HepG2 (cell line): ENCODE results near the gene JAG1. TPM values are rescaled to one million over a fixed set of nuclear protein-coding genes. Genes with fewer than 3 reads are reported as not detected.

Experiments
- ATAC-seq: fragments of 200-7000 bp; cut with Tn5 transposase; 3 replicates; pipeline ENCODE4 v1.9.1; 2020; ENCODE audit warnings: mild to moderate bottlenecking, moderate library complexity
- BruUV-seq: library from RNA; stranded (reverse); fragments of 400-500 nt; replicated peaks from 2 replicates; lab custom pipeline; 2021; lab: Mats Ljungman, UMichigan
- CTCF ChIA-PET: fragments of 300-600 bp; formaldehyde crosslinking; extraction: SDS; loops from one replicate; lab custom pipeline; 2021; ENCODE audit warnings: low total read pairs, inconsistent platforms, low intra/inter-chr PET ratio; lab: Yijun Ruan, JAX
- POLR2A ChIA-PET: fragments of 350-600 bp; sonication (Branson Sonifier 250); formaldehyde crosslinking; loops from one replicate; lab custom pipeline; 2020; ENCODE audit warnings: antibody characterized with exemption, inconsistent platforms; lab: Yijun Ruan, JAX
- DNase-seq: peaks from one replicate; pipeline ENCODE4 v3.0.0-alpha.2; 2015; ENCODE audit warnings: low spot score
- FAIRE-seq: peaks from 3 replicates; lab custom pipeline; 2011; peaks lifted over from hg19 to GRCh38; lab: Jason Lieb, UNC
- H2AFZ ChIP-seq: one replicate; pipeline ENCODE4 v1.6.1; 2011; ENCODE audit warnings: low read length, inconsistent platforms
- H3K27ac ChIP-seq: fragments of 300-600 bp; 3 replicates; pipeline ENCODE4 v1.8.0; 2011; ENCODE audit warnings: mixed run types, mild to moderate bottlenecking, mixed read lengths, low read length, inconsistent platforms; ENCODE audit not compliant: insufficient read depth; ENCODE audit errors: extremely low read length
- H3K27me3 ChIP-seq, 2 experiments: fragments of 200-600 bp in 1 of 2; 2 replicates in 1 of 2; 3 replicates in 1 of 2; pipeline versions ENCODE4 v1.6.0 to v1.8.0; 2011; ENCODE audit warnings: low read length in 2 of 2, mild to moderate bottlenecking in 2 of 2, moderate library complexity in 2 of 2, inconsistent platforms in 1 of 2; ENCODE audit not compliant: insufficient read depth in 2 of 2, control insufficient read depth in 1 of 2
- H3K36me3 ChIP-seq, 2 experiments: fragments of 200-600 bp in 1 of 2; replicated peaks in 1 of 2; 2 replicates in 1 of 2; 3 replicates in 1 of 2; pipeline versions ENCODE4 v1.5.1 to v1.8.0; 2011; ENCODE audit warnings: low read length in 2 of 2, inconsistent platforms in 1 of 2; ENCODE audit not compliant: insufficient read depth in 2 of 2, control insufficient read depth in 1 of 2
- H3K4me1 ChIP-seq: 2 replicates; pipeline ENCODE4 v1.5.1; 2012; ENCODE audit warnings: low read length, inconsistent platforms; ENCODE audit not compliant: insufficient read depth
- H3K4me2 ChIP-seq: 2 replicates; pipeline ENCODE4 v1.6.0; 2011; ENCODE audit warnings: low read depth, low read length, inconsistent platforms
- H3K4me3 ChIP-seq, 3 experiments: fragments of 200-600 bp in 1 of 3; sonication (generic), shearing (Covaris generic) in 1 of 3; replicated peaks in 1 of 3; 2 replicates each; pipeline ENCODE4 v1.5.1; 2011 to 2016; ENCODE audit warnings: low read length in 3 of 3, inconsistent platforms in 2 of 3, low read depth in 2 of 3, mild to moderate bottlenecking in 2 of 3, control low read depth in 1 of 3, mixed read lengths in 1 of 3; ENCODE audit not compliant: insufficient read depth in 1 of 3
- H3K79me2 ChIP-seq: one replicate; pipeline ENCODE4 v1.6.1; 2011; ENCODE audit warnings: low read length, inconsistent platforms; ENCODE audit not compliant: insufficient read depth
- H3K9ac ChIP-seq: 2 replicates; pipeline ENCODE4 v1.6.0; 2011; ENCODE audit warnings: mild to moderate bottlenecking, low read depth, low read length, inconsistent platforms; ENCODE audit not compliant: insufficient read depth
- H3K9me3 ChIP-seq: 2 replicates; pipeline ENCODE4 v1.5.1; 2012; ENCODE audit warnings: mild to moderate bottlenecking, low read length
- H4K20me1 ChIP-seq: 2 replicates; pipeline ENCODE4 v1.6.0; 2011; ENCODE audit warnings: inconsistent platforms, mild to moderate bottlenecking, low read length, moderate library complexity; ENCODE audit not compliant: insufficient read depth
- FOXK1 ChIP-seq: sonication (generic); formaldehyde crosslinking; IDR thresholded peaks from 2 replicates; pipeline ENCODE4 v1.4.0; 2020; ENCODE audit warnings: low read depth, missing genetic modification reagents, borderline replicate concordance
- FOXP4 ChIP-seq: sonication (generic); formaldehyde crosslinking; IDR thresholded peaks from 2 replicates; pipeline ENCODE4 v1.4.0; 2020; ENCODE audit warnings: missing genetic modification reagents
- GATAD1 ChIP-seq: IDR thresholded peaks from 2 replicates; pipeline ENCODE4 v1.6.1; 2016; ENCODE audit warnings: missing genetic modification reagents, missing compliant biosample characterization
- HMGA1 ChIP-seq: sonication (generic); formaldehyde crosslinking; conservative IDR thresholded peaks from 2 replicates; pipeline ENCODE4 v1.4.0; 2020; ENCODE audit warnings: missing genetic modification reagents
- NFYC ChIP-seq: IDR thresholded peaks from 2 replicates; pipeline ENCODE4 v1.6.1; 2016; ENCODE audit warnings: missing genetic modification reagents, missing compliant biosample characterization
- SNAPC4 ChIP-seq: sonication (generic); formaldehyde crosslinking; IDR thresholded peaks from 2 replicates; pipeline ENCODE4 v1.4.0; 2020; ENCODE audit warnings: mild to moderate bottlenecking, missing genetic modification reagents
- SOX6 ChIP-seq, 2 experiments: fragments of 450-650 bp in 1 of 2; sonication (generic) in 1 of 2; formaldehyde crosslinking in 1 of 2; IDR thresholded peaks; 2 replicates each; pipeline versions ENCODE4 v1.4.0 to v1.6.1; 2017 to 2020; ENCODE audit warnings: antibody characterized with exemption in 1 of 2, mild to moderate bottlenecking in 1 of 2, missing genetic modification reagents in 1 of 2
- U2AF2 ChIP-seq: fragments of 200-400 bp; formaldehyde crosslinking; IDR thresholded peaks from 2 replicates; pipeline ENCODE4 v1.6.1; 2017; ENCODE audit warnings: low read depth, mild to moderate bottlenecking, low read length
- ZNF512B ChIP-seq: sonication (generic); formaldehyde crosslinking; IDR thresholded peaks from 2 replicates; pipeline ENCODE4 v1.5.1; 2020; ENCODE audit warnings: missing genetic modification reagents, mild to moderate bottlenecking, borderline replicate concordance
- ZNF629 ChIP-seq: sonication (generic); formaldehyde crosslinking; conservative IDR thresholded peaks from 2 replicates; pipeline ENCODE4 v1.5.0; 2020; ENCODE audit warnings: missing genetic modification reagents
- ZNF639 ChIP-seq: conservative IDR thresholded peaks from 2 replicates; pipeline ENCODE4 v1.6.1; 2018; ENCODE audit warnings: missing genetic modification reagents
- WGBS: methylation state at CpG from one replicate; pipeline ENCODE4 v1.1.6; 2017; ENCODE audit warnings: low lambda C conversion rate; 5-methylcytosine and 5-hydroxymethylcytosine counted together
- in situ Hi-C: cut with HindIII; loops from 2 replicates; pipeline ENCODE4 v1.10.0; 2017; ENCODE audit warnings: low pct_unique_long_range_greater_than_20kb; ENCODE audit not compliant: extremely low pct_ligation_motif_present
- intact Hi-C: fragments of 100-400 bp; cut with micrococcal nuclease; formaldehyde crosslinking; loops from one replicate; pipeline ENCODE4 v1.10.0; 2022; ENCODE audit not compliant: unreplicated experiment
- polyA plus RNA-seq, 8 experiments: library from polyadenylated mRNA; depleted of rRNA in 3 of 8; stranded (reverse) in 7 of 8; unstranded in 1 of 8; fragments of >200 nt; fragmentation: Illumina TruSeq in 4 of 8; extraction: Trizol in 4 of 8; gene quantifications; 2 replicates each; pipeline versions ENCODE4 v1.2.1 to v1.2.3, GENCODE V29; 2011 to 2016; ENCODE audit warnings: low read depth in 4 of 8, missing spikeins in 1 of 8, mixed read lengths in 1 of 8; ENCODE audit not compliant: insufficient read depth in 1 of 8
- total RNA-seq, 5 experiments: library from RNA; depleted of rRNA; stranded (reverse); fragments of >200 nt; fragmentation: Illumina TruSeq; extraction: Trizol; gene quantifications; 2 replicates each; pipeline ENCODE4 v1.2.3, GENCODE V29; 2016; ENCODE audit warnings: low read depth in 1 of 5

JAG1 gene
- total and polyA plus RNA-seq, 2 of the 13 experiments (the other 11 are each of a cell fraction or from before 2014, with no cell fraction given): 47.1 to 56.3 TPM

- no peak for TF ChIP-seq ZNF512B
- TF ChIP-seq FOXP4 (CRISPR knock-in tag): peak; percentile 31; the same call in 1 of the 2 replicates
- no peak for TF ChIP-seq NFYC (CRISPR knock-in tag)
- TF ChIP-seq GATAD1: no peak
Measured at GRCh38 chr20:10716855-10717254, 43.1 kb upstream of the JAG1 start (continued).

- BruUV-seq: no TSS peak
- no peak for FAIRE-seq
- TF ChIP-seq HMGA1 (no peak), U2AF2 (no peak), SOX6 (IDR thresholded peaks at IDR 0.05) (no peak), SOX6 (CRISPR knock-in tag; IDR thresholded peaks at IDR 0.05) (peak; percentile 50; the same call in 1 of the 2 replicates), SNAPC4 (no peak), ZNF639 (CRISPR knock-in tag) (no peak), ZNF629 (no peak), FOXK1 (CRISPR knock-in tag) (no peak)
Measured at GRCh38 chr20:10715035-10715434, 41.2 kb upstream of the JAG1 start.

More at GRCh38 chr20:10715035-10715434, 41.2 kb upstream of the JAG1 start:
- Histone ChIP-seq H3K4me1 (peaks cover 86% of the 10 kb centered on the region), H3K9ac (no peak overlapping the region), H3K4me3 (no peak overlapping the region), H3K4me2 (0 out of 2 replicates have a peak overlapping the region, but pooled peaks have one; percentile 0), H3K9me3 (no peaks in the 10 kb centered on the region), H4K20me1 (no peaks in the 10 kb centered on the region), H2AFZ (no peak overlapping the region), H3K27me3 (no peaks in the 10 kb centered on the region), H3K79me2 (no peaks in the 10 kb centered on the region), H3K27ac (peak overlapping the region; percentile 1), H3K36me3 (no peaks in the 10 kb centered on the region)
- ChIA-PET CTCF (no interaction called here), POLR2A (interaction anchor here (9.1 kb wide), 1 partner anchor 42 kb away, joined by 104 read pairs; the partner anchor contains the start of gene JAG1)
- intact Hi-C loops: no loop called here
- in situ Hi-C loops: no loop called here
- ATAC-seq (peak; percentile 60), DNase-seq (peak; percentile 86)
- WGBS: 3% methylated on average over 2 of the region's 2 CpGs
